Subcutaneous adipose tissue (tissue), 4 donors: ENCODE data around the gene GLI3. TPM values are rescaled to one million over a fixed set of nuclear protein-coding genes. Genes with fewer than 3 reads are reported as not detected.

Experiments used
- total RNA-seq, 4 donors: library from RNA; depleted of rRNA; stranded (reverse); fragments of >200 nt; gene quantifications; one replicate each; pipeline ENCODE4 v1.1.0, GENCODE V29; 2016
- TF ChIP-seq, protein P1 (sequence below): fragments of 450-650 bp; IDR thresholded peaks from one replicate; pipeline ENCODE4 v1.5.1; 2016; ENCODE audit warnings: low read depth, mild to moderate bottlenecking, control low read depth, antibody characterized with exemption, moderate library complexity

The GLI3 gene
- total RNA-seq, 4 donors from 2014 or later: 11.6 to 16.8 (median 16.3) TPM

DNA sequence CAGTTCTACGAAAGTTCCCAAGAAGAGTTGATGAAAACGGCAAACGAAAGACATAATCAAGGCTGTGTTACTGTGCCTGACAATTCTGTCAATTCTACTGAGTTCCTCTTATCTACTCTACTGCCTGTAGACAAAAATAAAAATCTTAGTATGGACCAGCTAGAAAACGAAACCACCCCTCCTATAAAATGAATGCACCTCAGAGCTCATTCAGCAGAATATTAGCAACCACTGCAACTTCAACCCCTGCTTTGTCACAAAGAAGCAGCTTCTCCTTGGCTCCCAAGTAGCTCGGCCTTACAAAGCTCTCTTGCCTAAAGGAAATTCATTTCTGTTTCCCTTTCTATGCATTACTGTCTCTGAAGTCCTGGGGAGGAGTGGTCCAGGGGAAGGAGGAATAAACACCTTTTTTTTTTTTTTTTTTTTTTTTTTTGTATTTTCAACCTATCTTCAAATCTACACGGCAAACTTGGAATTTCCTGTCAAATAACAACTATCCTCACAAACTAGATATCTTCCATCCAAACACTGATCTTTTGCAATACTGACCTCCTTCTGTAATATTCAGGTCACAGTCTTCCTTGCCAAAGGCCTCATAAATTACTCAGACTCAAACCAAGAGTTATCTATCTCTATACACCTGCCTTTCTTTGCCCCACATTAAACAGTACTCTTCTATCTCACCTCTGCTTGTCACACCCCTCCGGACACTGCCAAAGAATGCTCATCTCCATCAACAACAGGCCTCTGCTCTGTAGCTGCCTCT, 74.3 kb downstream of the GLI3 start:
- TF ChIP-seq, protein P1, sequence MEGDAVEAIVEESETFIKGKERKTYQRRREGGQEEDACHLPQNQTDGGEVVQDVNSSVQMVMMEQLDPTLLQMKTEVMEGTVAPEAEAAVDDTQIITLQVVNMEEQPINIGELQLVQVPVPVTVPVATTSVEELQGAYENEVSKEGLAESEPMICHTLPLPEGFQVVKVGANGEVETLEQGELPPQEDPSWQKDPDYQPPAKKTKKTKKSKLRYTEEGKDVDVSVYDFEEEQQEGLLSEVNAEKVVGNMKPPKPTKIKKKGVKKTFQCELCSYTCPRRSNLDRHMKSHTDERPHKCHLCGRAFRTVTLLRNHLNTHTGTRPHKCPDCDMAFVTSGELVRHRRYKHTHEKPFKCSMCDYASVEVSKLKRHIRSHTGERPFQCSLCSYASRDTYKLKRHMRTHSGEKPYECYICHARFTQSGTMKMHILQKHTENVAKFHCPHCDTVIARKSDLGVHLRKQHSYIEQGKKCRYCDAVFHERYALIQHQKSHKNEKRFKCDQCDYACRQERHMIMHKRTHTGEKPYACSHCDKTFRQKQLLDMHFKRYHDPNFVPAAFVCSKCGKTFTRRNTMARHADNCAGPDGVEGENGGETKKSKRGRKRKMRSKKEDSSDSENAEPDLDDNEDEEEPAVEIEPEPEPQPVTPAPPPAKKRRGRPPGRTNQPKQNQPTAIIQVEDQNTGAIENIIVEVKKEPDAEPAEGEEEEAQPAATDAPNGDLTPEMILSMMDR: no peak

DNA sequence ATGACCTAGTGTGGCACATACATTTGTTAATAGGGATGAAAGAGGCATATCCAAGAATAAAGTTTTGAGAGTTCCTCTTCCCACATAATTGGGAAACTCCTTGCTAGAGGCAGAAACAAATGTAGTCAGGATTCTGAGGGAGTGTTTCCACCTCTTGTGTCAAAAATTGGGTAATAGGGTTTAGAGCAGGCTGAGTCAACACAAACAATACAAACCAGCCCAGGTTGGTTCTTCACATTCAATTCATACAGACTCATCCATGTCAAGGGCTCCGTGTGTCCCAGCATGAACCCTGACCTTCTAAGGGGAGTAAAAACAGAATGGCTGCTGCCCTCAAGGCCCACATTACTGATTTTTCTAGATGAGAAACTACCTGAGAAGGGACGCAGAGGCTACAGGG, 75.3 kb downstream of the GLI3 start:
- TF ChIP-seq, protein P1: no peak

DNA sequence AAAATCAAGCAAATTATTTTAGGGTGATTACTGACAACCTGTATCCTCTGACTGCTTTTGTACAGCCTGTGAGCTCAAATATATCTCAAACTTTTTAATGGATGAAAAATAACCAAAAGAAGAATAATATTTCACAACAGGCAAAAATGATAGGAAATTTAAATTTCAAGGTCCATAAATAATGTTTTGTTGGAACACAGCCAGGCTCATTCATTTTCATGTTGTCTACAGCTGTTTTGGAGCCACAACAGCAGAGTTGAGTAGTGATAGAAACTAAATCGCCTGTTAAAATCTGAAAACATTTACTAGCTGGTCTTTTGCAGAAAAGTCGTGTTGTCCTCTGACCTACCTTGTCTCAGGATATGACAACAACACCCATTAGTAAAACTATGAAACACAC, 75.9 kb downstream of the GLI3 start:
- TF ChIP-seq, protein P1: no peak

DNA sequence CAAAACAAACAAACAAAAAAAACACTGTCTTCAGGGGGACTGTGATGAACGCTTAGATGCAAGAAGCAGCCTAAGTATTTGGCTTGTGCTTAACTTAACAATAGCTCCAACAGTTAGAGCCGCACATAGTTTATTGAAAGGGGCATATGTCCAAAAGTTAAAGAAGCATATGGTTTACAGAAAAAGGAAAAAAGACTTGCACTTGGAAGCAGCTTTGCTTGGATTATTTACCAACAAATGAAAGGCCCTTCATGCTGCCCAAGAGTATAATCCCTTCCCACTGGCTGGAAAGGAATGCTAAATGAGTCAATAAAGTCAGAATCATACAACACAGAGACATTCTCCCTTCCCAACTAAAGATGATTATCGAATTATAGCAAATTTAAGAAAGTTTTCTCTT, 77.9 kb downstream of the GLI3 start:
- TF ChIP-seq, protein P1: no peak

DNA sequence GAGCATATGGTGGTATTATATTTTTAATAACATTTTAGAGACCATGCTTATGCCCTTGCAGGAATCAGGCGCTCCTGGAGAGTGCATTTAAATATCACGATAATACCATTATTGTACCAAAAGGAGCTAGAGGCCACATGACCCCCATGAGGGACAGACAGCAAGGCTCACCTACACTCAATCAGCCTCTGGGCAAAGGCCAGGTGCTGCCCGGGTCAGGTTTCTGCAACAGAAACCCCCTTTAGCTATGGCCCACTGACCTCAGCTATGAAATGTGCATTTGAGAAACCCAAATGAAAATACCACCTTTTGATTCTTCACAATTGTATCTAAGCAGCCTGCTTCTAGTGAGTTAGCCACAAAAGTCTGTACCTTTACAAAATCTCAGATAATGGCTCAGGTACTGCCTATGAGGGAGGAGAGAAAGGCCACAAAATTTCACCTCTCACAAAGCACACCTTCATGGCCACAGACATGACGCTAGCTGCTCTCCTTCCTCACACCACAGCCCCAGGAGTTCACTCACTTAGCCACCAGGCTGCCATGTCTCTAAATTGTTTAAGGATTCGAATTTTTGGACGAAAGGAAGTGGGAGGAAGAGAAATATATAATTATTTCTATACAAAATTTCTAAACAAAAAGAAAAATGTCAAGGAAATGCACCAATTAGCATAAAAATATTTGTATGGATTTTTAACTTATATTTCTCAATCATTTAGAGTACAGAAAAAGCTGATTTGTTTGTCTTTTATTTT, 79.9 kb downstream of the GLI3 start:
- TF ChIP-seq, protein P1: no peak

DNA sequence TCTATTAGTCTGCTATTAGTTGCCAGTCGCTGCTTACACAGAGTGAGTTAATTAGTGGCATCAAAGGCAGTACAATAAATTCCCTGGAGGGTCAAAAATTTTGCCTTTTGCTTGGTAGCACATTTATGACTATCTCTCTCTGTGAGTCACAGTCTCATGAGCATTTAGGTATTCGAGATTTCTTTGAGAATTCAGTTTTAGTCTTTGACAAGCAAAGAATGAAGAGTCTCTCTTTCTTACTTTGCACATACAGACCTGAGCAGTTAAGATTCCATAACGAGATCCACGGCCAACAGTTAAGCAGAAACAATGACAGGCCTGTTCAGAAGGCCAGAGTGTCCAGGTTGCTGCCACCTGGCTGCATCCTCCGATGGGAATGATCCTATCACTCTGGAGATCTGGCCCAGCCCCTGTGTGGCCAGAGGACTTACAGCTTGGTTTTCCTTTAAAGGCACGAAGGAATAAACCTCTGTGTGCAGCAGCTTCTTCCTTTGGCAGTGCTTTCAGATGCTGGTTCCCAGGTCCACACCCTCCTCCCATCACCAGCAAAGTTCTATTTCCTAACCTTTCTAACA, 80.6 kb downstream of the GLI3 start:
- TF ChIP-seq, protein P1: no peak
